ENCODE measurements around the gene GAK.

DNA sequence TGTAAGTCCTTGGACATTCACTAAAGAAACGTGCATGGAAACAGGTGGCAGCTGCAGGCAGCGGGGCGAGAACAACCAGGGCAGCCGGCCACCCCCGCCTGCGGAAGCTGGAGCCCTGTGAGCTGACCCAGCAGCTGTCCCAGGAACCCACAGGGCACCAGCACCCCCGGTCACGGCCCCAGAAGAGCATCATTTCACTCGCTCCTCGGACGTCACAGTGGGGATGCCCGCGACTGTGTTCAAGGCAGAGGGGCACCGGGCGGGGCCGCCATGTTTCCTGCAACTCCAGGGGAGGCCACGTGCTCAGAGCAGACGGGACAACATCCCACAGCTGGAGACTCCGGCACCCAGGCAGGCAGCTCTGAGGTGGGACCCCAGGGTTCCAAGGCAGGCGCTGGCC, 61.2 kb downstream of the GAK start:
- TF ChIP-seq, protein P1, sequence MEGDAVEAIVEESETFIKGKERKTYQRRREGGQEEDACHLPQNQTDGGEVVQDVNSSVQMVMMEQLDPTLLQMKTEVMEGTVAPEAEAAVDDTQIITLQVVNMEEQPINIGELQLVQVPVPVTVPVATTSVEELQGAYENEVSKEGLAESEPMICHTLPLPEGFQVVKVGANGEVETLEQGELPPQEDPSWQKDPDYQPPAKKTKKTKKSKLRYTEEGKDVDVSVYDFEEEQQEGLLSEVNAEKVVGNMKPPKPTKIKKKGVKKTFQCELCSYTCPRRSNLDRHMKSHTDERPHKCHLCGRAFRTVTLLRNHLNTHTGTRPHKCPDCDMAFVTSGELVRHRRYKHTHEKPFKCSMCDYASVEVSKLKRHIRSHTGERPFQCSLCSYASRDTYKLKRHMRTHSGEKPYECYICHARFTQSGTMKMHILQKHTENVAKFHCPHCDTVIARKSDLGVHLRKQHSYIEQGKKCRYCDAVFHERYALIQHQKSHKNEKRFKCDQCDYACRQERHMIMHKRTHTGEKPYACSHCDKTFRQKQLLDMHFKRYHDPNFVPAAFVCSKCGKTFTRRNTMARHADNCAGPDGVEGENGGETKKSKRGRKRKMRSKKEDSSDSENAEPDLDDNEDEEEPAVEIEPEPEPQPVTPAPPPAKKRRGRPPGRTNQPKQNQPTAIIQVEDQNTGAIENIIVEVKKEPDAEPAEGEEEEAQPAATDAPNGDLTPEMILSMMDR (IDR thresholded peaks at IDR 0.05; ENCODE audit: borderline replicate concordance, extremely low read depth, low read length, poor library complexity, severe bottlenecking) = no peak
- no peak for TF ChIP-seq EZH2 (IDR thresholded peaks at IDR 0.05; ENCODE audit: borderline replicate concordance, low read depth, low read length, severe bottlenecking)
